Common myeloid progenitor, CD34-positive (primary cell): ENCODE data around the gene LRMDA.
A peak's percentile ranks its signal among the peaks of the same experiment; 100 is the strongest.

Experiments used
- CTCF ChIA-PET: fragments of 350-600 bp; sonication (Branson Sonifier 250); formaldehyde crosslinking; loops from one replicate; lab custom pipeline; 2021; ENCODE audit warnings: antibody characterized with exemption; lab: Charles Lee
- POLR2A ChIA-PET: fragments of 350-600 bp; sonication (Branson Sonifier 250); formaldehyde crosslinking; loops from one replicate; lab custom pipeline; 2021; ENCODE audit warnings: antibody characterized with exemption; lab: Charles Lee
- DNase-seq, 3 donors: peaks; one replicate each; pipeline versions ENCODE4 v3.0.0 to v3.0.0-alpha.2; 2013
- H3K27ac ChIP-seq, 2 experiments: 1 replicate in 1 of 2; 2 replicates in 1 of 2; pipeline ENCODE4 v1.7.0; 2013; ENCODE audit warnings: inconsistent platforms in 2 of 2, low read length in 2 of 2, mild to moderate bottlenecking in 2 of 2, low read depth in 1 of 2, moderate library complexity in 1 of 2; ENCODE audit not compliant: severe bottlenecking in 2 of 2, insufficient read depth in 1 of 2, poor library complexity in 1 of 2
- H3K27me3 ChIP-seq, 5 experiments: replicated peaks in 2 of 5; 1 replicate in 3 of 5; 2 replicates in 2 of 5; pipeline versions ENCODE4 v1.6.1 to v1.7.0; 2013; ENCODE audit warnings: low read length in 4 of 5, mild to moderate bottlenecking in 2 of 5, moderate library complexity in 2 of 5, inconsistent platforms in 1 of 5; ENCODE audit not compliant: insufficient read depth in 5 of 5, control insufficient read depth in 4 of 5
- H3K36me3 ChIP-seq, 4 experiments: 1 replicate in 2 of 4; 2 replicates in 2 of 4; pipeline versions ENCODE4 v1.6.1 to v1.7.0; 2013; ENCODE audit warnings: low read length in 3 of 4, control low read depth in 1 of 4, mild to moderate bottlenecking in 1 of 4; ENCODE audit not compliant: control insufficient read depth in 4 of 4, insufficient read depth in 4 of 4
- H3K4me1 ChIP-seq, 4 experiments: 1 replicate in 3 of 4; 2 replicates in 1 of 4; pipeline versions ENCODE4 v1.6.1 to v1.7.1; 2013; ENCODE audit warnings: low read length in 3 of 4, mild to moderate bottlenecking in 3 of 4, control low read depth in 1 of 4, inconsistent platforms in 1 of 4, moderate library complexity in 1 of 4; ENCODE audit not compliant: control insufficient read depth in 4 of 4, insufficient read depth in 4 of 4; ENCODE audit errors: control extremely low read depth in 1 of 4
- H3K4me3 ChIP-seq, 7 experiments: 1 replicate in 4 of 7; 2 replicates in 3 of 7; pipeline versions ENCODE4 v1.5.1 to v1.7.0; 2013; ENCODE audit warnings: mild to moderate bottlenecking in 7 of 7, low read length in 6 of 7, moderate library complexity in 6 of 7, inconsistent platforms in 2 of 7, low read depth in 2 of 7, control low read depth in 1 of 7; ENCODE audit not compliant: insufficient read depth in 4 of 7, control insufficient read depth in 1 of 7; ENCODE audit errors: extremely low read depth in 1 of 7
- H3K9me3 ChIP-seq, 5 experiments: 1 replicate in 4 of 5; 2 replicates in 1 of 5; pipeline versions ENCODE4 v1.6.1 to v1.7.1; 2013; ENCODE audit warnings: low read length in 4 of 5, mild to moderate bottlenecking in 2 of 5, inconsistent platforms in 1 of 5, low read depth in 1 of 5, moderate library complexity in 1 of 5; ENCODE audit not compliant: control insufficient read depth in 4 of 5, insufficient read depth in 2 of 5; ENCODE audit errors: control extremely low read depth in 1 of 5
- WGBS: methylation state at CpG from one replicate; pipeline ENCODE4 v1.1.5; 2013; ENCODE audit not compliant: insufficient coverage; 5-methylcytosine and 5-hydroxymethylcytosine counted together

Gene LRMDA

GRCh38 chr10:76543655-76544054, 1112.2 kb downstream of the LRMDA start:
- Histone ChIP-seq H3K27me3 (no peaks in the 10 kb centered on the region), H3K36me3 (no peaks in the 10 kb centered on the region), H3K9me3 (no peaks in the 10 kb centered on the region), H3K27ac (no peak overlapping the region), H3K4me1 (no peaks in the 10 kb centered on the region), H3K4me3 (no peak overlapping the region)
- CTCF ChIA-PET = no interaction called here
- POLR2A ChIA-PET = no interaction called here
- DNase-seq = no peak
- 97% methylated on average over 3 of the region's 4 CpGs for WGBS

GRCh38 chr10:76544789-76545188, 1113.4 kb downstream of the LRMDA start:
- H3K27me3 ChIP-seq = no peaks in the 10 kb centered on the region
- no peaks in the 10 kb centered on the region for H3K4me1 ChIP-seq
- H3K9me3 ChIP-seq = no peaks in the 10 kb centered on the region
- ChIA-PET CTCF (interaction anchor here (1.0 to 1.7 kb wide), 2 partner anchors 8 to 13 kb away, joined by 3 to 4 read pairs; no protein-coding TSS in a partner anchor), POLR2A (no interaction called here)
- H3K36me3 ChIP-seq = no peaks in the 10 kb centered on the region
- DNase-seq = no peak
- no CpG with 5 or more reads among the region's 1 CpG for WGBS
- no peak overlapping the region for H3K27ac ChIP-seq
- H3K4me3 ChIP-seq = no peak overlapping the region

- POLR2A ChIA-PET = no interaction called here
- WGBS = 100% methylated on average over 1 of the region's 2 CpGs
- DNase-seq = no peak
- CTCF ChIA-PET = interaction anchor here (0.8 to 1.9 kb wide), 4 partner anchors 9 to 83 kb away, joined by 3 to 4 read pairs (median 4); no protein-coding TSS in a partner anchor
- Histone ChIP-seq H3K27me3 (no peaks in the 10 kb centered on the region), H3K36me3 (no peaks in the 10 kb centered on the region), H3K9me3 (no peaks in the 10 kb centered on the region), H3K4me3 (no peak overlapping the region), H3K27ac (no peak overlapping the region), H3K4me1 (no peaks in the 10 kb centered on the region)
Observed at GRCh38 chr10:76546411-76546810, 1115.0 kb downstream of the LRMDA start.

GRCh38 chr10:76547352-76547972, 1116.0 kb downstream of the LRMDA start:
- H3K4me3 ChIP-seq = no peak overlapping the region
- no peaks in the 10 kb centered on the region for H3K27me3 ChIP-seq
- CTCF ChIA-PET = interaction anchor here (0.7 to 1.9 kb wide), 4 partner anchors 20 to 508 kb away, joined by 3 to 4 read pairs (median 3); no protein-coding TSS in a partner anchor
- no peaks in the 10 kb centered on the region for H3K4me1 ChIP-seq
- H3K27ac ChIP-seq = no peak overlapping the region
- no peaks in the 10 kb centered on the region for H3K36me3 ChIP-seq
- WGBS = 51% methylated on average over 6 of the region's 11 CpGs
- POLR2A ChIA-PET = no interaction called here
- no peaks in the 10 kb centered on the region for H3K9me3 ChIP-seq
- DNase-seq = peak; percentile 69 to 81 (median 78)

GRCh38 chr10:76548716-76549115, 1117.3 kb downstream of the LRMDA start:
- Histone ChIP-seq H3K27me3 (no peaks in the 10 kb centered on the region), H3K36me3 (no peaks in the 10 kb centered on the region), H3K27ac (no peak overlapping the region), H3K4me1 (no peaks in the 10 kb centered on the region), H3K4me3 (no peak overlapping the region), H3K9me3 (no peaks in the 10 kb centered on the region)
- WGBS = 92% methylated on average over 1 of the region's 1 CpG
- DNase-seq = no peak
- CTCF ChIA-PET = interaction anchor here (0.6 to 1.3 kb wide), 3 partner anchors 26 to 941 kb away, joined by 3 read pairs; no protein-coding TSS in a partner anchor
- POLR2A ChIA-PET = no interaction called here

GRCh38 chr10:76549171-76549570, 1117.7 kb downstream of the LRMDA start:
- POLR2A ChIA-PET = no interaction called here
- CTCF ChIA-PET = no interaction called here
- H3K27ac ChIP-seq = no peak overlapping the region
- no peak overlapping the region for H3K4me3 ChIP-seq
- no peak for DNase-seq
- no peaks in the 10 kb centered on the region for H3K9me3 ChIP-seq
- no peaks in the 10 kb centered on the region for H3K27me3 ChIP-seq
- WGBS = 96% methylated on average over 3 of the region's 3 CpGs
- no peaks in the 10 kb centered on the region for H3K4me1 ChIP-seq
- H3K36me3 ChIP-seq = no peaks in the 10 kb centered on the region

DNA sequence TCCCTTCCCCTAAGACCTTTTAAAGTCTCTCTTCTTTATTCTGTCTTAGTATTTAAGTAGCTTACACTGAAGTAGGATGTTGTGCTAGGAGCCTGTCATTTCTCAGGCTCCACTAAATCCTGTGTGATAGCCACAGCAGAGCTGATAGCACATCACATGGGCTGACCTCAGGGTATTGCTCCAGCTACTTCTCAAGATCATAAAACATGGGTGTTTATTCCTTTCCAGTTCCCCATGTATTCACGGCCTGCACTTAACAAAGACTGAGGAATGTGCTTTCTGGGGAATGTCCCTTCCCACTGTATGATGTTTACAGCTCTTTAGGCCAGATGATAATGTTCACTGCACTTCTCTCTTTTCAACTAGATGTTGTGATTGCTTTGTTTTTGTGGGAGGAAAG, 1119.4 kb downstream of the LRMDA start:
- Histone ChIP-seq H3K27ac (no peak overlapping the region), H3K27me3 (no peaks in the 10 kb centered on the region), H3K4me3 (no peak overlapping the region), H3K9me3 (no peaks in the 10 kb centered on the region), H3K4me1 (no peaks in the 10 kb centered on the region), H3K36me3 (no peaks in the 10 kb centered on the region)
- CTCF ChIA-PET = no interaction called here
- POLR2A ChIA-PET = no interaction called here
- 100% methylated on average over 1 of the region's 1 CpG for WGBS
- DNase-seq = no peak
